Naive thymus-derived CD4-positive, alpha-beta T cell (primary cell): Measurements from ENCODE around the gene HOXD8. TPM values are rescaled to one million over a fixed set of nuclear protein-coding genes. Genes with fewer than 3 reads are reported as not detected.
A peak's percentile ranks its signal among the peaks of the same experiment; 100 is the strongest.

Experiments used
- ATAC-seq: fragments of 150-1000 bp; cut with Tn5 transposase; 2 replicates; pipeline ENCODE4 v1.10.0; 2021; ENCODE audit warnings: mild to moderate bottlenecking, moderate library complexity
- CTCF ChIA-PET: fragments of 350-600 bp; sonication (Branson Sonifier 250); formaldehyde crosslinking; loops from one replicate; lab custom pipeline; 2021; ENCODE audit warnings: antibody characterized with exemption; lab: Charles Lee
- POLR2A ChIA-PET: fragments of 350-600 bp; sonication (Branson Sonifier 250); formaldehyde crosslinking; loops from one replicate; lab custom pipeline; 2021; ENCODE audit warnings: antibody characterized with exemption, inconsistent platforms; lab: Charles Lee
- DNase-seq, 9 donors: peaks; one replicate each; pipeline versions ENCODE4 v3.0.0 to v3.0.0-alpha.2; 2020 to 2022; ENCODE audit warnings: mixed read lengths in 1 of 9
- H3K27ac ChIP-seq: one replicate; pipeline ENCODE4 v1.7.0; 2013; ENCODE audit warnings: mild to moderate bottlenecking, low read depth, low read length, moderate library complexity
- H3K27me3 ChIP-seq, 2 donors: one replicate each; pipeline ENCODE4 v1.7.0; 2013; ENCODE audit warnings: low read length in 2 of 2, mild to moderate bottlenecking in 2 of 2, moderate library complexity in 2 of 2; ENCODE audit not compliant: control insufficient read depth in 2 of 2, insufficient read depth in 2 of 2
- H3K36me3 ChIP-seq, 3 experiments: 1 replicate in 2 of 3; 2 replicates in 1 of 3; pipeline ENCODE4 v1.7.0; 2013; ENCODE audit warnings: low read length in 3 of 3, mild to moderate bottlenecking in 3 of 3, moderate library complexity in 1 of 3; ENCODE audit not compliant: insufficient read depth in 3 of 3, control insufficient read depth in 2 of 3
- H3K4me1 ChIP-seq, 2 donors: one replicate each; pipeline ENCODE4 v1.7.0; 2013; ENCODE audit warnings: low read length in 2 of 2, mild to moderate bottlenecking in 2 of 2, moderate library complexity in 1 of 2; ENCODE audit not compliant: control insufficient read depth in 2 of 2, insufficient read depth in 2 of 2
- H3K4me3 ChIP-seq: 2 replicates; pipeline ENCODE4 v1.7.0; 2013; ENCODE audit warnings: mild to moderate bottlenecking, low read length
- H3K9me3 ChIP-seq, 3 experiments: 1 replicate in 2 of 3; 2 replicates in 1 of 3; pipeline ENCODE4 v1.7.0; 2013; ENCODE audit warnings: low read length in 3 of 3; ENCODE audit not compliant: control insufficient read depth in 2 of 3
- H3K27ac Mint-ChIP-seq, 9 donors: one replicate each; pipeline ENCODE4 v1.8.0; 2020 to 2022; ENCODE audit warnings: mixed read lengths in 9 of 9, mild to moderate bottlenecking in 8 of 9, moderate library complexity in 5 of 9, inconsistent platforms in 2 of 9
- H3K27me3 Mint-ChIP-seq, 5 donors: one replicate each; pipeline ENCODE4 v1.8.0; 2021 to 2022; ENCODE audit warnings: mixed read lengths in 5 of 5, mild to moderate bottlenecking in 1 of 5
- H3K36me3 Mint-ChIP-seq, 5 donors: one replicate each; pipeline ENCODE4 v1.8.0; 2020 to 2022; ENCODE audit warnings: mixed read lengths in 5 of 5, mild to moderate bottlenecking in 3 of 5, inconsistent platforms in 1 of 5
- H3K4me1 Mint-ChIP-seq, 7 donors: one replicate each; pipeline ENCODE4 v1.8.0; 2020 to 2022; ENCODE audit warnings: mixed read lengths in 7 of 7, mild to moderate bottlenecking in 3 of 7, inconsistent platforms in 1 of 7
- H3K4me3 Mint-ChIP-seq, 10 donors: one replicate each; pipeline ENCODE4 v1.8.0; 2020 to 2022; ENCODE audit warnings: mild to moderate bottlenecking in 10 of 10, mixed read lengths in 10 of 10, moderate library complexity in 6 of 10, inconsistent platforms in 2 of 10
- H3K9me3 Mint-ChIP-seq, 11 donors: one replicate each; pipeline ENCODE4 v1.8.0; 2020 to 2022; ENCODE audit warnings: mixed read lengths in 11 of 11, mild to moderate bottlenecking in 4 of 11, inconsistent platforms in 1 of 11, moderate library complexity in 1 of 11
- intact Hi-C, 2 donors: fragments of 100-400 bp; cut with micrococcal nuclease; formaldehyde crosslinking; loops; one replicate each; pipeline ENCODE4 v1.15.1; 2023
- polyA plus RNA-seq, 2 donors: library from polyadenylated mRNA; unstranded; fragments of 300-500 nt; fragmentation: Illumina TruSeq; gene quantifications; one replicate each; pipeline ENCODE4 v1.2.3, GENCODE V29; 2021
- total RNA-seq, 6 experiments: library from RNA in 5 of 6; stranded (reverse) in 5 of 6; gene quantifications; 1 replicate in 5 of 6; 2 replicates in 1 of 6; pipeline ENCODE4 v1.2.3 and lab custom pipeline; 2021 to 2026

HOXD8 gene
- total and polyA plus RNA-seq, 7 experiments from 2014 or later = not detected

DNA sequence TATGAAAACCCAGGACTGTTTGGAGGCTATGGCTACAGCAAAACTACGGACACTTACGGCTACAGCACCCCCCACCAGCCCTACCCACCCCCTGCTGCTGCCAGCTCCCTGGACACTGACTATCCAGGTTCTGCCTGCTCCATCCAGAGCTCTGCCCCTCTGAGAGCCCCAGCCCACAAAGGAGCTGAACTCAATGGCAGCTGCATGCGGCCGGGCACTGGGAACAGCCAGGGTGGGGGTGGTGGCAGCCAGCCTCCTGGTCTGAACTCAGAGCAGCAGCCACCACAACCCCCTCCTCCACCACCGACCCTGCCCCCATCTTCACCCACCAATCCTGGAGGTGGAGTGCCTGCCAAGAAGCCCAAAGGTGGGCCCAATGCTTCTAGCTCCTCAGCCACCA lies 39.7 kb downstream of the HOXD8 start:
- CTCF ChIA-PET = no interaction called here

DNA sequence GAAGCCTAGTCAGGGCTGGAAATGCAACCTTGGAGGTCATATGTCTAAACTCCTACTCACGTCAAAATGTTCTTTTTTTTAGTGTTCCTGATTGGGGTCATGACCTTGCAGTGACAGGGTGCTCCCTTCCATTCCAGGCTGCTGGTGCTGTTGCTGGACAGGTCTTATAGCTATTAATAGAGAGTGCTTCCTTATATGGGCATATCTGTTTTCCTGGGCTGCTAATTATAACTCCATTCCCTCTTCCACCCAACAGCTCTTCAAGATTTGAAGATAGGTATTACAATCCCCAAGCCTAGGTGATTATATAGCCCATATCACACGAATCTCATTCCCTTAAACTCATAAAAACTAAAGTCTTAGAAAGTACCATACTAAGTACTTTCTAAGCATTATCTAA lies 40.2 kb downstream of the HOXD8 start:
- no peaks in the 10 kb centered on the region for H3K36me3 Mint-ChIP-seq
- peaks cover 0 to 28% (median 4%) of the 10 kb centered on the region in 11 donors for H3K9me3 Mint-ChIP-seq
- Histone ChIP-seq H3K9me3 (no peaks in the 10 kb centered on the region), H3K27ac (no peak overlapping the region), H3K4me3 (no peak overlapping the region), H3K27me3 (peaks cover 12 to 49% of the 10 kb centered on the region in 2 donors), H3K4me1 (no peaks in the 10 kb centered on the region), H3K36me3 (no peaks in the 10 kb centered on the region)
- no peak overlapping the region for H3K4me3 Mint-ChIP-seq
- intact Hi-C loops = loop anchor here in 1 of 2 donors (10.0 kb wide), 1 partner anchor 1835 kb away; the partner anchor contains the start of gene SP9
- ChIA-PET CTCF (no interaction called here), POLR2A (no interaction called here)
- H3K27me3 Mint-ChIP-seq = peaks cover 83 to 97% (median 85%) of the 10 kb centered on the region in 5 donors
- no peak overlapping the region for H3K27ac Mint-ChIP-seq
- peaks cover 0 to 32% (median 14%) of the 10 kb centered on the region in 7 donors for H3K4me1 Mint-ChIP-seq
- DNase-seq (no peak), ATAC-seq (no peak)

More for the DNA sequence above, 39.7 kb downstream of the HOXD8 start:
- ATAC-seq (no peak), DNase-seq (no peak)
- Histone ChIP-seq H3K9me3 (peaks cover 0 to 3% (median 0%) of the 10 kb centered on the region in 3 experiments), H3K36me3 (no peaks in the 10 kb centered on the region), H3K27ac (no peak overlapping the region), H3K27me3 (peaks cover 11 to 50% of the 10 kb centered on the region in 2 donors), H3K4me1 (no peaks in the 10 kb centered on the region), H3K4me3 (no peak overlapping the region)
- Mint-ChIP-seq H3K36me3 (peaks cover 0 to 3% (median 0%) of the 10 kb centered on the region in 5 donors), H3K4me3 (no peak overlapping the region), H3K27me3 (peaks cover 82 to 97% (median 85%) of the 10 kb centered on the region in 5 donors), H3K4me1 (peaks cover 2 to 33% (median 17%) of the 10 kb centered on the region in 7 donors), H3K27ac (no peak overlapping the region), H3K9me3 (peaks cover 0 to 30% (median 5%) of the 10 kb centered on the region in 11 donors)
- intact Hi-C loops = loop anchor here in 1 of 2 donors (10.0 kb wide), 1 partner anchor 1834 kb away; the partner anchor contains the start of gene SP9
- POLR2A ChIA-PET = no interaction called here

DNA sequence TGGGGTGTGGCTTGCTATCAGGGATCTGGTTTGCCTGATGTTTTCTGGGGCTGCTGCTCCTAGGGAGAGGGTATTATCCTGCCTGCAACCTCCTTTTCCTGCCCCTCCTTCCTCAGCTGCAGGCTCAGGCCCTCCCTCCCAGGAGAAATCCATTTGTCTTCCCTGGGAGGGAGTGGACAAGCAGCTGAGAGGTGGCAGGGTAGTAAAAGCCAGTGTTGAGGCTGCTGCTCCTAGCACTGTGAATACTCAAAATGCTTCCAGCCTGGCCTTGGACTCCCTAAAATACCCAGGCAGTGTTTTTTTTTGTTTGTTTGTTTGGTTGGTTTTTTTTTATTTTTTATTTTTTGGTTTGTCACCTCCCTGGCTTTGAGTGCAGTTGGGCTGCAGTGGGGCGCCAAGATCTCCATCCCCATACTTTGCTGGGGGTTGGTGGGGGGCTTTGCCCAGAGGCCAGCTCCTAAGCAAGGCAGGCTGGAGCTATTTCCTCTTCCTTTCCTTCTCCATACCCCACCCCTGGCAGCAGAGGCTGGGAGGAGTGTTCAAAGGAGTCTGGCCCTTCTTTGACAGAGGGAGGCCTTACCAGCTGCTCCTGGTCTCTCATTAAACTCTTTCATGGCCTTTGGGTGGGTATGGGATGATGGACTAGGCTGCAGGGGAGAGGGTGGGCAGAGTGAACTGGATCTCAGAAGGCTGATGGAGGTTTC lies 41.2 kb downstream of the HOXD8 start:
- Mint-ChIP-seq H3K4me3 (no peak overlapping the region), H3K4me1 (peaks cover 0 to 32% (median 15%) of the 10 kb centered on the region in 7 donors), H3K27me3 (peaks cover 82 to 97% (median 87%) of the 10 kb centered on the region in 5 donors), H3K9me3 (peaks cover 0 to 28% (median 4%) of the 10 kb centered on the region in 11 donors), H3K36me3 (no peaks in the 10 kb centered on the region), H3K27ac (peak overlapping the region in 1 of 9 donors; percentile 75)
- Histone ChIP-seq H3K27ac (no peak overlapping the region), H3K4me3 (no peak overlapping the region), H3K4me1 (no peaks in the 10 kb centered on the region), H3K27me3 (peaks cover 12 to 50% of the 10 kb centered on the region in 2 donors), H3K36me3 (no peaks in the 10 kb centered on the region), H3K9me3 (no peaks in the 10 kb centered on the region)
- ATAC-seq (no peak), DNase-seq (no peak)
- intact Hi-C loops = no loop called here
- ChIA-PET POLR2A (no interaction called here), CTCF (interaction anchor here (0.6 kb wide), 1 partner anchor 51 kb away, joined by 4 read pairs; no protein-coding TSS in a partner anchor)

DNA sequence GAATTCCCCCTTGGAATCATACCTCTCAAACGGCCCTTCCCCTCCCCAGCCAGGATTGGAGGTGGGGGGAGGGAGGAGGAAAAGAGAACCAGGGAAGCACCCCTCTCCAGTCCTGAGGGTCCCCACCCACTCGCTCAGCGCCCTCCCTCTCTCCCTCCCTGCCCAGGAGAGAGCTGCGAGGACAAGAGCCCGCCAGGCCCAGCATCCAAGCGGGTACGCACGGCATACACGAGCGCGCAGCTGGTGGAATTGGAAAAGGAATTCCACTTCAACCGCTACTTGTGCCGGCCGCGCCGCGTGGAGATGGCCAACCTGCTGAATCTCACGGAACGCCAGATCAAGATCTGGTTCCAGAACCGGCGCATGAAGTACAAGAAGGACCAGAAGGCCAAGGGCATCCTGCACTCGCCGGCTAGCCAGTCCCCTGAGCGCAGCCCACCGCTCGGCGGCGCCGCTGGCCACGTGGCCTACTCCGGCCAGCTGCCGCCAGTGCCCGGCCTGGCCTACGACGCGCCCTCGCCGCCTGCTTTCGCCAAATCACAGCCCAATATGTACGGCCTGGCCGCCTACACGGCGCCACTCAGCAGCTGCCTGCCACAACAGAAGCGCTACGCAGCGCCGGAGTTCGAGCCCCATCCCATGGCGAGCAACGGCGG lies 42.0 kb downstream of the HOXD8 start:
- Histone ChIP-seq H3K4me3 (no peak overlapping the region), H3K27ac (no peak overlapping the region), H3K36me3 (no peaks in the 10 kb centered on the region), H3K27me3 (peaks cover 17 to 53% of the 10 kb centered on the region in 2 donors), H3K9me3 (no peaks in the 10 kb centered on the region), H3K4me1 (no peaks in the 10 kb centered on the region)
- Mint-ChIP-seq H3K27ac (no peak overlapping the region), H3K36me3 (peaks cover 0 to 1% (median 0%) of the 10 kb centered on the region in 5 donors), H3K27me3 (peaks cover 82 to 97% (median 87%) of the 10 kb centered on the region in 5 donors), H3K4me1 (peaks cover 0 to 32% (median 15%) of the 10 kb centered on the region in 7 donors), H3K9me3 (peaks cover 0 to 28% (median 4%) of the 10 kb centered on the region in 11 donors), H3K4me3 (peak overlapping the region in 1 of 10 donors; percentile 41)
- DNase-seq (no peak), ATAC-seq (no peak)
- ChIA-PET CTCF (no interaction called here), POLR2A (no interaction called here)
- intact Hi-C loops = loop anchor here in 1 of 2 donors (2.0 kb wide), 1 partner anchor 15 kb away; no protein-coding TSS in a partner anchor

DNA sequence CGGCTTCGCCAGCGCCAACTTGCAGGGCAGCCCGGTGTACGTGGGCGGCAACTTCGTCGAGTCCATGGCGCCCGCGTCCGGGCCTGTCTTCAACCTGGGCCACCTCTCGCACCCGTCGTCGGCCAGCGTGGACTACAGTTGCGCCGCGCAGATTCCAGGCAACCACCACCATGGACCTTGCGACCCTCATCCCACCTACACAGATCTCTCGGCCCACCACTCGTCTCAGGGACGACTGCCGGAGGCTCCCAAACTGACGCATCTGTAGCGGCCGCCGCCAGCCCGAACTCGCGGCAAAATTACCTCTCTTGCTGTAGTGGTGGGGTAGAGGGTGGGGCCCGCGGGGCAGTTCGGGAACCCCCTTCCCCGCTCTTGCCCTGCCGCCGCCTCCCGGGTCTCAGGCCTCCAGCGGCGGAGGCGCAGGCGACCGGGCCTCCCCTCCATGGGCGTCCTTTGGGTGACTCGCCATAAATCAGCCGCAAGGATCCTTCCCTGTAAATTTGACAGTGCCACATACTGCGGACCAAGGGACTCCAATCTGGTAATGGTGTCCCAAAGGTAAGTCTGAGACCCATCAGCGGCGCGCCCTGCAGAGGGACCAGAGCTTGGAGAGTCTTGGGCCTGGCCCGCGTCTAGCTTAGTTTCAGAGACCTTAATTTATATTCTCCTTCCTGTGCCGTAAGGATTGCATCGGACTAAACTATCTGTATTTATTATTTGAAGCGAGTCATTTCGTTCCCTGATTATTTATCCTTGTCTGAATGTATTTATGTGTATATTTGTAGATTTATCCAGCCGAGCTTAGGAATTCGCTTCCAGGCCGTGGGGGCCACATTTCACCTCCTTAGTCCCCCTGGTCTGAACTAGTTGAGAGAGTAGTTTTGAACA lies 42.7 kb downstream of the HOXD8 start:
- ChIA-PET POLR2A (no interaction called here), CTCF (no interaction called here)
- H3K4me3 ChIP-seq = no peak overlapping the region
- intact Hi-C loops = loop anchor here in 1 of 2 donors (2.0 kb wide), 1 partner anchor 15 kb away; no protein-coding TSS in a partner anchor
- H3K4me1 ChIP-seq = no peaks in the 10 kb centered on the region
- Mint-ChIP-seq H3K4me3 (peak overlapping the region in 6 of 10 donors; percentile 18 to 69 (median 28)), H3K4me1 (peaks cover 0 to 34% (median 17%) of the 10 kb centered on the region in 7 donors), H3K27ac (peak overlapping the region in 1 of 9 donors; percentile 46), H3K9me3 (peaks cover 0 to 23% (median 4%) of the 10 kb centered on the region in 11 donors), H3K27me3 (peaks cover 82 to 97% (median 87%) of the 10 kb centered on the region in 5 donors), H3K36me3 (peaks cover 0 to 4% (median 0%) of the 10 kb centered on the region in 5 donors)
- DNase-seq (no peak), ATAC-seq (no peak)
- no peaks in the 10 kb centered on the region for H3K9me3 ChIP-seq
- peaks cover 17 to 52% of the 10 kb centered on the region in 2 donors for H3K27me3 ChIP-seq
- no peak overlapping the region for H3K27ac ChIP-seq
- no peaks in the 10 kb centered on the region for H3K36me3 ChIP-seq
